Keratinocyte (primary cell): ENCODE measurements around the gene TMEM234.
A peak's percentile ranks its signal among the peaks of the same experiment; 100 is the strongest.

Experiments
- CTCF ChIP-seq, 3 experiments: IDR thresholded peaks in 1 of 3; conservative IDR thresholded peaks in 1 of 3; optimal IDR thresholded peaks in 1 of 3; 2 replicates in 2 of 3; 3 replicates in 1 of 3; pipeline versions ENCODE3 to v1.5.1; 2011; ENCODE audit warnings: low read length in 3 of 3, mild to moderate bottlenecking in 3 of 3, moderate library complexity in 2 of 3, control low read depth in 1 of 3, inconsistent platforms in 1 of 3; ENCODE audit not compliant: insufficient read depth in 2 of 3; ENCODE audit errors: extremely low read depth in 1 of 3
- EZH2 ChIP-seq: IDR thresholded peaks from one replicate; pipeline ENCODE4 v1.6.1; 2012; ENCODE audit warnings: inconsistent platforms, mild to moderate bottlenecking, low read length, moderate library complexity

DNA sequence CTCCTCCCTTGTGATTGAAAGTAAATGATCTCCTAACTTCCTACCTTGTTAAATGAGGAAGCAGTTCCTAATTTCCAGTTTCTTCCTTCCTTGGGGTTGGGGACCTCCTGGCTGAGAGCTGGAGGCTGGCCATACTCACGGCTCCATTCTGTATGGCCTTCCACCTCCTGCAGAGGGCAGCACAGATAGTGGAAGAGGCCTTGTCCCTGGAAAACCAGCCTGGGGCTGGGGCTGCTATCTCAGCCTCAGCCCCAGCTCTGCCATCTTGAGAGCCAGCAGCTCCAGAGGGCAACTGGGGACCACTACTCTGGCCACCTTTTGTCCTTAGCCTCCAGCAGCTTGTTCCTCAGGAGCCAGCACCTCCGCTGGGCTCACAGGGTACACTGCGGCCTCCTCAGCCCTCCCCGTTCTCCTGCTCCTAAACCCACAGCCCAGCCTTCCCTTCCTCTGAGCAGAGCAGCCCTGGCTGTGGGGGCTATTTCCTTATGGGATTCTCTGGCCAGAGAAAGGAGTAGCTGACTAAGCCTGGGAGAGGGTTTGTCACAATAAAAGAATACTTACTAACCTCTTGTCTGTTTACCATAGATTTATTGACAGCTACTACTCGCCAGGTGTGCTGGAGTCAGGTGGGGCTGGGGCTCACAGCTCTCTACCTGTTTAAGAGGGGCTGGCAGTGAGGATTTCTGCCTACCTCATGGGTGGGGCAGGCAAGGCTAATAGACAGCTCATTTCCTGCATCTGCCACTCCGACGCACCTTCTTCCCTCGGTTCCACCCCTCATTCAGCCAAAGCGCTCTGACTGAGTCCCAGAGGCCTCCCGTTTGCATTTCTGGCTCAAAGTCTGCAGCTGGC, 6.3 kb downstream of the TMEM234 start:
- TF ChIP-seq CTCF (optimal IDR thresholded peaks at IDR 0.05 in 1 of 3, IDR thresholded peaks at IDR 0.05 in 1 of 3, conservative IDR thresholded peaks at IDR 0.05 in 1 of 3; ENCODE audit: extremely low read depth in 1 of 3, insufficient read depth in 2 of 3, low read length in 3 of 3) (peak; percentile 88 to 91 (median 90)), EZH2 (no peak)
